Measurements from ENCODE around the gene SNX5. TPM values are rescaled to one million over a fixed set of nuclear protein-coding genes. Genes with fewer than 3 reads are reported as not detected.

The SNX5 gene
- total and polyA plus RNA-seq, 2 of the 13 experiments (the other 11 are each of a cell fraction or from before 2014, with no cell fraction given), result 664 to 1,040 TPM

DNA sequence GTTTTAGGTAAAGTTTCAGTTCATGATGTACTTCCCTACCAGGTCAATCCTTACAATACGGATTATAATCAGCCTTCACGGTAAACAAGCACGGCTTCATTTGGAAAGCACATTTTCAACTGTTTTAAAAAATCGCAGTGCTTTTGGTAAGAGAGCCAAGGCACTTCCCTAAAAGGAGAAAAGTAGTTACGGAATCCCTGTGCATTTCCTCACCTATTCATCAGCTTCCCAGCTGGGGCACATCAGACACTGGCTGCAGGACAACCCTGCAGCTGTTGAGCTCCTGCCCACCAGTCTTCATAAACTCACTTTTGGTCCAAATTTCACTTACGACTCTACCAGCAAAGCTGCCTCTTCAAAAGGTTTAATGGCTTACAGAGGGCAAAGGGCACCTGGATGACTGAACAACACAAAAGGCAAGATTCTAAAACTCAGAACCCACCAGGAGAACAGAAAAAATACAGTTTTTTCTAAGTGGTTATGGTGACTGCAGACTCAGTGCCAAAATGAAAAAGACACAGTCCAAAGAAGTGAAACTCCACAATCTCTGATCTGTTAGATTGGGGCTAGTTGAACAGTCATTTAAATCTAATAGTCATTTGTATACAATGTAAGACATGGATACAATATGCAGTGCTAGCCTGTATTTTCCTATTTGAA lies 7.5 kb downstream of the SNX5 start (continued):
- TF ChIP-seq NBN (conservative IDR thresholded peaks at IDR 0.05) (no peak), SMC3 (IDR thresholded peaks at IDR 0.05; ENCODE audit: low read length) (peak; percentile 43), RFX1 (IDR thresholded peaks at IDR 0.05) (no peak), MTA3 (CRISPR knock-in tag; IDR thresholded peaks at IDR 0.05) (no peak), ZNF225 (CRISPR knock-in tag; IDR thresholded peaks at IDR 0.05) (no peak), RBM22 (optimal IDR thresholded peaks at IDR 0.05; ENCODE audit: low read length) (peak; percentile 99), ELF1 (CRISPR knock-in tag; IDR thresholded peaks at IDR 0.05) (no peak), SKI (IDR thresholded peaks at IDR 0.05; ENCODE audit: partially characterized antibody) (no peak)
- TF ChIP-seq, protein P1, sequence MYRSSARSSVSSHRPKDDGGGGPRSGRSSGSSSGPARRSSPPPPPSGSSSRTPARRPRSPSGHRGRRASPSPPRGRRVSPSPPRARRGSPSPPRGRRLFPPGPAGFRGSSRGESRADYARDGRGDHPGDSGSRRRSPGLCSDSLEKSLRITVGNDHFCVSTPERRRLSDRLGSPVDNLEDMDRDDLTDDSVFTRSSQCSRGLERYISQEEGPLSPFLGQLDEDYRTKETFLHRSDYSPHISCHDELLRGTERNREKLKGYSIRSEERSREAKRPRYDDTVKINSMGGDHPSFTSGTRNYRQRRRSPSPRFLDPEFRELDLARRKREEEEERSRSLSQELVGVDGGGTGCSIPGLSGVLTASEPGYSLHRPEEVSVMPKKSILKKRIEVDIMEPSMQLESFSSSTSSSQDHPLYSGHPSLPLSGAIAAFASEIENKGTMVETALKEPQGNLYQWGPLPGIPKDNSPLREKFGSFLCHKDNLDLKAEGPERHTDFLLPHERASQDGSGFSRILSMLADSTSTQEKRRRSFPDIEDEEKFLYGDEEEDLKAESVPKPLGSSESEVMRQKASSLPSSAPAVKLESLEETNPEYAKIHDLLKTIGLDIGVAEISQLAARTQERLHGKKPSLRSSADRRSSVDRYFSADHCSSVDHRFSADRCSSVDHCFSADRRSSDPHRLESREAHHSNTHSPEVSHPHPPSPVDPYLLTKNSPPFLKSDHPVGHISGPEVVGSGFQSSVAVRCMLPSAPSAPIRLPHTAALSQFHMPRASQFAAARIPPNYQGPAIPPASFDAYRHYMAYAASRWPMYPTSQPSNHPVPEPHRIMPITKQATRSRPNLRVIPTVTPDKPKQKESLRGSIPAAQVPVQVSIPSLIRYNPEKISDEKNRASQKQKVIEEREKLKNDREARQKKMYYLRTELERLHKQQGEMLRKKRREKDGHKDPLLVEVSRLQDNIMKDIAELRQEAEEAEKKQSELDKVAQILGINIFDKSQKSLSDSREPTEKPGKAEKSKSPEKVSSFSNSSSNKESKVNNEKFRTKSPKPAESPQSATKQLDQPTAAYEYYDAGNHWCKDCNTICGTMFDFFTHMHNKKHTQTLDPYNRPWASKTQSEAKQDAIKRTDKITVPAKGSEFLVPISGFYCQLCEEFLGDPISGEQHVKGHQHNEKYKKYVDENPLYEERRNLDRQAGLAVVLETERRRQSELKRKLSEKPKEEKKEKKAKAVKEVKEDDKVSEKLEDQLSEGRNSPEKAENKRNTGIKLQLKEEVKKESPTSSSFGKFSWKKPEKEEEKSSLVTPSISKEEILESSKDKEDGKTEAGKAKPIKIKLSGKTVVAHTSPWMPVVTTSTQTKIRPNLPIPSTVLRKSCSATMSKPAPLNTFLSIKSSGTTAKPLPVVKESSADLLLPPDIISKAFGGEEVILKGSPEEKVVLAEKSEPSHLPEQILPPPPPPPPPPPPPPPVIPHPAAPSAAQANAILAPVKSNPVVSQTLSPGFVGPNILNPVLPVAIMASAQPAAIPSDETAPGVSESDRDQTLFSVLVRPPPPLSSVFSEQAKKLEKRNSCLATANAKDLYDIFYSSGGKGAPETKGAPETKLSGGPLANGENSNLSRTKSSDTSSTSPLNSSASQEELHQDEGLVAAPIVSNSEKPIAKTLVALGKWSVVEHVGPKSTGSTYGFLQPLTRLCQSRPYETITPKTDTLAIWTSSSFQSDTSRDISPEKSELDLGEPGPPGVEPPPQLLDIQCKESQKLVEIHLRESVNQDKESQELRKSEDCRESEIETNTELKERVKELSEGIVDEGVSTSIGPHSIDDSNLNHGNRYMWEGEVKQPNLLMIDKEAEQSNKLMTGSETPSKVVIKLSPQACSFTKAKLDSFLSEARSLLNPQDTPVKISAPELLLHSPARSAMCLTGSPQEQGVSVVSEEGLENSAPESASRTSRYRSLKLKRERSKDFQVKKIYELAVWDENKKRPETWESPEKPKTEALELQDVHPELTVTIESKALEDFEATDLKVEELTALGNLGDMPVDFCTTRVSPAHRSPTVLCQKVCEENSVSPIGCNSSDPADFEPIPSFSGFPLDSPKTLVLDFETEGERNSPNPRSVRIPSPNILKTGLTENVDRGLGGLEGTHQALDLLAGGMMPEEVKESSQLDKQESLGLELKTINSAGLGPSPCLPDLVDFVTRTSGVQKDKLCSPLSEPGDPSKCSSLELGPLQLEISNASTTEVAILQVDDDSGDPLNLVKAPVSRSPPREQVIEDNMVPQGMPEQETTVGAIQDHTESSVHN (CRISPR knock-in tag; IDR thresholded peaks at IDR 0.05), result no peak
- TF ChIP-seq, protein P2, sequence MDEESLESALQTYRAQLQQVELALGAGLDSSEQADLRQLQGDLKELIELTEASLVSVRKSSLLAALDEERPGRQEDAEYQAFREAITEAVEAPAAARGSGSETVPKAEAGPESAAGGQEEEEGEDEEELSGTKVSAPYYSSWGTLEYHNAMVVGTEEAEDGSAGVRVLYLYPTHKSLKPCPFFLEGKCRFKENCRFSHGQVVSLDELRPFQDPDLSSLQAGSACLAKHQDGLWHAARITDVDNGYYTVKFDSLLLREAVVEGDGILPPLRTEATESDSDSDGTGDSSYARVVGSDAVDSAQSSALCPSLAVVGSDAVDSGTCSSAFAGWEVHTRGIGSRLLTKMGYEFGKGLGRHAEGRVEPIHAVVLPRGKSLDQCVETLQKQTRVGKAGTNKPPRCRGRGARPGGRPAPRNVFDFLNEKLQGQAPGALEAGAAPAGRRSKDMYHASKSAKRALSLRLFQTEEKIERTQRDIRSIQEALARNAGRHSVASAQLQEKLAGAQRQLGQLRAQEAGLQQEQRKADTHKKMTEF (CRISPR knock-in tag; IDR thresholded peaks at IDR 0.05), result peak; percentile 77
- TF ChIP-seq, protein P3, sequence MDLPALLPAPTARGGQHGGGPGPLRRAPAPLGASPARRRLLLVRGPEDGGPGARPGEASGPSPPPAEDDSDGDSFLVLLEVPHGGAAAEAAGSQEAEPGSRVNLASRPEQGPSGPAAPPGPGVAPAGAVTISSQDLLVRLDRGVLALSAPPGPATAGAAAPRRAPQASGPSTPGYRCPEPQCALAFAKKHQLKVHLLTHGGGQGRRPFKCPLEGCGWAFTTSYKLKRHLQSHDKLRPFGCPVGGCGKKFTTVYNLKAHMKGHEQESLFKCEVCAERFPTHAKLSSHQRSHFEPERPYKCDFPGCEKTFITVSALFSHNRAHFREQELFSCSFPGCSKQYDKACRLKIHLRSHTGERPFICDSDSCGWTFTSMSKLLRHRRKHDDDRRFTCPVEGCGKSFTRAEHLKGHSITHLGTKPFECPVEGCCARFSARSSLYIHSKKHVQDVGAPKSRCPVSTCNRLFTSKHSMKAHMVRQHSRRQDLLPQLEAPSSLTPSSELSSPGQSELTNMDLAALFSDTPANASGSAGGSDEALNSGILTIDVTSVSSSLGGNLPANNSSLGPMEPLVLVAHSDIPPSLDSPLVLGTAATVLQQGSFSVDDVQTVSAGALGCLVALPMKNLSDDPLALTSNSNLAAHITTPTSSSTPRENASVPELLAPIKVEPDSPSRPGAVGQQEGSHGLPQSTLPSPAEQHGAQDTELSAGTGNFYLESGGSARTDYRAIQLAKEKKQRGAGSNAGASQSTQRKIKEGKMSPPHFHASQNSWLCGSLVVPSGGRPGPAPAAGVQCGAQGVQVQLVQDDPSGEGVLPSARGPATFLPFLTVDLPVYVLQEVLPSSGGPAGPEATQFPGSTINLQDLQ (CRISPR knock-in tag; IDR thresholded peaks at IDR 0.05), result no peak
- TF ChIP-seq, protein P4, sequence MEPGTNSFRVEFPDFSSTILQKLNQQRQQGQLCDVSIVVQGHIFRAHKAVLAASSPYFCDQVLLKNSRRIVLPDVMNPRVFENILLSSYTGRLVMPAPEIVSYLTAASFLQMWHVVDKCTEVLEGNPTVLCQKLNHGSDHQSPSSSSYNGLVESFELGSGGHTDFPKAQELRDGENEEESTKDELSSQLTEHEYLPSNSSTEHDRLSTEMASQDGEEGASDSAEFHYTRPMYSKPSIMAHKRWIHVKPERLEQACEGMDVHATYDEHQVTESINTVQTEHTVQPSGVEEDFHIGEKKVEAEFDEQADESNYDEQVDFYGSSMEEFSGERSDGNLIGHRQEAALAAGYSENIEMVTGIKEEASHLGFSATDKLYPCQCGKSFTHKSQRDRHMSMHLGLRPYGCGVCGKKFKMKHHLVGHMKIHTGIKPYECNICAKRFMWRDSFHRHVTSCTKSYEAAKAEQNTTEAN (CRISPR knock-in tag; conservative IDR thresholded peaks at IDR 0.05), result peak; percentile 64; the same call in 1 of the 2 replicates
- TF ChIP-seq, protein P5, sequence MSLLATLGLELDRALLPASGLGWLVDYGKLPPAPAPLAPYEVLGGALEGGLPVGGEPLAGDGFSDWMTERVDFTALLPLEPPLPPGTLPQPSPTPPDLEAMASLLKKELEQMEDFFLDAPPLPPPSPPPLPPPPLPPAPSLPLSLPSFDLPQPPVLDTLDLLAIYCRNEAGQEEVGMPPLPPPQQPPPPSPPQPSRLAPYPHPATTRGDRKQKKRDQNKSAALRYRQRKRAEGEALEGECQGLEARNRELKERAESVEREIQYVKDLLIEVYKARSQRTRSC (CRISPR knock-in tag; IDR thresholded peaks at IDR 0.05; ENCODE audit: low read depth), result no peak
- TF ChIP-seq, protein P6, sequence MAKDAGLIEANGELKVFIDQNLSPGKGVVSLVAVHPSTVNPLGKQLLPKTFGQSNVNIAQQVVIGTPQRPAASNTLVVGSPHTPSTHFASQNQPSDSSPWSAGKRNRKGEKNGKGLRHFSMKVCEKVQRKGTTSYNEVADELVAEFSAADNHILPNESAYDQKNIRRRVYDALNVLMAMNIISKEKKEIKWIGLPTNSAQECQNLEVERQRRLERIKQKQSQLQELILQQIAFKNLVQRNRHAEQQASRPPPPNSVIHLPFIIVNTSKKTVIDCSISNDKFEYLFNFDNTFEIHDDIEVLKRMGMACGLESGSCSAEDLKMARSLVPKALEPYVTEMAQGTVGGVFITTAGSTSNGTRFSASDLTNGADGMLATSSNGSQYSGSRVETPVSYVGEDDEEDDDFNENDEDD (CRISPR knock-in tag; IDR thresholded peaks at IDR 0.05; ENCODE audit: borderline replicate concordance), result peak; percentile 25; the same call in 1 of the 2 replicates
